GM06990 (cell line): ENCODE data around the gene TMEM121.

ENCODE experiments used
- DNase-seq: peaks from one replicate; pipeline ENCODE4 v3.0.0-alpha.2; 2011; ENCODE audit not compliant: insufficient read length; ENCODE audit errors: extremely low read depth
- H3K27me3 ChIP-seq: replicated peaks from 2 replicates; pipeline ENCODE4 v1.6.0; 2011; ENCODE audit warnings: low read length; ENCODE audit not compliant: control insufficient read depth, insufficient read depth
- H3K36me3 ChIP-seq: 2 replicates; pipeline ENCODE4 v1.5.1; 2011; ENCODE audit warnings: low read length; ENCODE audit not compliant: control insufficient read depth, insufficient read depth
- H3K4me3 ChIP-seq: replicated peaks from 2 replicates; pipeline ENCODE4 v1.5.1; 2011; ENCODE audit warnings: low read depth, mild to moderate bottlenecking, control low read depth, low read length
- CTCF ChIP-seq: IDR thresholded peaks from 2 replicates; pipeline ENCODE4 v1.5.1; 2011; ENCODE audit warnings: low read length, control low read depth, mild to moderate bottlenecking, inconsistent platforms; ENCODE audit not compliant: insufficient read depth, poor library complexity, severe bottlenecking

Gene TMEM121

GRCh38 chr14:105490267-105490571 is 36.2 kb upstream of the TMEM121 start:
- no peak for DNase-seq
- peaks cover 7% of the 10 kb centered on the region for H3K36me3 ChIP-seq
- peak overlapping the region; percentile 77 for H3K4me3 ChIP-seq
- TF ChIP-seq CTCF, result no peak
- H3K27me3 ChIP-seq, result no peaks in the 10 kb centered on the region

- Histone ChIP-seq H3K36me3 (peaks cover 8% of the 10 kb centered on the region), H3K4me3 (peak within 1 kb of the TSS; percentile 79), H3K27me3 (no peaks in the 10 kb centered on the region)
- DNase-seq, result peak; percentile 100
- peak; percentile 55 for TF ChIP-seq CTCF
Observed at GRCh38 chr14:105490572-105491365, 35.6 kb upstream of the TMEM121 start, which contains the start of gene TEDC1. TSS of gene TEDC1 (plus strand) at chr14:105491246. CDS start at chr14:105491376, 130 bp downstream.

GRCh38 chr14:105491366-105491973 is 34.9 kb upstream of the TMEM121 start:
- H3K27me3 ChIP-seq, result no peaks in the 10 kb centered on the region
- H3K36me3 ChIP-seq, result peaks cover 8% of the 10 kb centered on the region
- TF ChIP-seq CTCF, result no peak
- peak; percentile 87 for DNase-seq
- peak overlapping the region; percentile 79 for H3K4me3 ChIP-seq

- peaks cover 8% of the 10 kb centered on the region for H3K36me3 ChIP-seq
- TF ChIP-seq CTCF, result no peak
- peak; percentile 14 for DNase-seq
- H3K4me3 ChIP-seq, result peak overlapping the region; percentile 79
- H3K27me3 ChIP-seq, result no peaks in the 10 kb centered on the region
Observed at GRCh38 chr14:105492031-105492970, 34.1 kb upstream of the TMEM121 start.

GRCh38 chr14:105492971-105493871 is 33.2 kb upstream of the TMEM121 start:
- no peak for TF ChIP-seq CTCF
- peak; percentile 12 for DNase-seq
- Histone ChIP-seq H3K27me3 (no peaks in the 10 kb centered on the region), H3K4me3 (no peak overlapping the region), H3K36me3 (peaks cover 11% of the 10 kb centered on the region)
